ENCODE measurements around the gene TBC1D24.

Gene TBC1D24

DNA sequence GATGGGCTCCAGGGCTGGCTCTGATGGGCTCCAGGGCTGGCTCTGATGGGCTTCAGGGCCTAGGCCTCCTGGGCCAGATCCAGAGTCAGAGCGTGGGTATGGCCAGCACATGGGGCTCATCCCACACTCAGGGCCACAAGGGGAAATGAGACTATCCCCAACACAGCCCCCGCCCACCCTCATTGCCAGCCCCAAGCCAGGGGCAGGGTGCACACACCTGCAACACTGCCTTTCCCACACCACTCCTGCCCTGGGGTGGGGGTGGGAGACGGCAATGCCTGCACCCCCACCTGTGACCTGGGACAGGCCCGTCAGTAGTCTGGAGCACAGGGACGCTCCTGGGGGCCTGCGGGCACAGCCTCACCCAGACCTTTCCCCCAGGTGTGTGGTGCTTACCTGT, 24.5 kb downstream of the TBC1D24 start:
- DNase-seq (ENCODE audit: low read depth, low spot score) = no peak

DNA sequence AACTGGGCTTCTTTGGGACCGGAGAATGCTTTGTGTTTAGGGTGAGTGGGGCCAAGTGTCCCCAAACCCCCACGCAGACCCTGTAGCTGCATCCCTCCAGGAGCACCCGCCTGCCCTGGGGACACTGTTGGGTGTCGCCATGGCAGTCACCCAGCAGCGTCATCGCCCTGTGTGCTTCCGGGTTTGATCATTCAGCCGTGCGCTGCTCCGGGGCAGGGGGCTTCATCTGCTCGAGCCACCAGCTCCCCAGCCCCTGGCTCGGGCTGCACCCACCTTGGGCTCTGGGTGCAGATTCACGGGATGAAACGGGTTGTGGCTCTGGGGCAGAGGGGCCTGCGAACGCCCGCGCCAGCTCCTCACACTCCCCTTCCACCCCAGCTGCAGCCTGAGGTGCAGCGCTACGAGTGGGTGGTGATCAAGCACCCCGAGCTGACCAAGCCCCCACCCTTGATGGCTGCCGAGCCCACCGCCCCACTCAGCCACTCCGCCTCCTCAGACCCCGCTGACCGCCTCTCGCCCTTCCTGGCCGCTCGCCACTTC, 25.0 kb downstream of the TBC1D24 start:
- no peak for DNase-seq (ENCODE audit: low read depth, low spot score)

DNA sequence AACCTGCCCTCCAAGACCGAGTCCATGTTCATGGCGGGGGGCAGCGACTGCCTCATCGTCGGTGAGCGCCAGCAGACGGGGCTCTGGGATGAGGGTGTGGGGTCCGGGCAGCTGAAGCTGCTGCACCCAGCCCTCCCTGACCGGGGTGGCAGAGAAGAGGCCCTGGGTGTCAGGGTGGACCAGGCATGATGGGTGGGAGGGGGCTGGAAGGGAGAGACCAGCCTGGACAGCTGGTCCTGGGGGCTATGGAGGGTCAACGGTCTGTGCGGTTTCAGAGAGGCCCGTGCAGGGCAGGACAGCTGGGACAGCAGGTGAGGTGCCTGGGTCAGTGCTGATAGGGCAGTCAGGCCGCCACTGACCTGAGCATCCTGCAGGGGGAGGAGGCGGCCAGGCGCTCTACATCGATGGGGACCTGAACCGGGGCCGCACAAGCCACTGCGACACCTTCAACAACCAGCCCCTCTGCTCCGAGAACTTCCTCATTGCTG, 25.5 kb downstream of the TBC1D24 start:
- no peak for DNase-seq (ENCODE audit: low read depth, low spot score)

DNA sequence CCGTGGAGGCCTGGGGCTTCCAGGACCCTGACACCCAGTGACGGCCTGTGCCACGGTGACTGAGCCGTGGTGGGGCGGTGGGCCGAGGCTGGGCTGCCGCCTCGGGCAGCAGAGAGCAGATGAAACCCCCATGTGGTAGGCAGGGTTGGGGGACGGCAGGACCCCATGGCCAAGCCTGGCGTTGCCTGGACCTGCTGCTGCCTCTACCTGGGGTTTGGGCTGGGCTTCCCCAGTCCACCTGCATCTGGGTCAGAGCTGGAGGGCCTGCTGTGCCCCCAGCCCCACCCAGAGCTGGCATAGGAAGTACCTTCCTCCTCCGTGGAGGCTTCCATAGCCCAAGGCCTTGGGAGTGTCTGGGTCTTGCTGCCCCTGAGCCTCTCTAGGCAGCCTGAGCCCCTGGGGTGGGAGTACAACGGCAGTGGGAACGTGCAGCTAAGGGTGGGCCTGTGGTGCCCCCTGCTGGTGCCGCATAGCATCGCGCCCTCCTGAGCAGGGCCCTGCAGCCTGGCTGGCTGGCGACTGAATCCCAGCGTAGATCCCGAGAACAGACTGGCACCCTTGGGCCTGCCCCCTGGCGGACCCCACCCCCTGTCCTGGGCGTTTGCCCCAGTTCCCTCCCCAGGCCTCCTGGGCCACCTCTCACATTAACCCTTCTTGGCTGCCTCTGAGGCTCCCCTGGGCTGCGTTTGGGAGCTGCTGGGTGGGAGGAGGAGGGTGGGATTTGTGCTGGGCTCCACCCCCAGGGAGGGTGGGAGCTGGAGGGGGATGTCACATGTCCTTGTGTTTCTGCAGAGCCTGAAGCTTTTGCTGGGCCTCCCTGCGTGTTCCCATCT, 26.2 kb downstream of the TBC1D24 start:
- peak; percentile 60 for DNase-seq (ENCODE audit: low read depth, low spot score)

DNA sequence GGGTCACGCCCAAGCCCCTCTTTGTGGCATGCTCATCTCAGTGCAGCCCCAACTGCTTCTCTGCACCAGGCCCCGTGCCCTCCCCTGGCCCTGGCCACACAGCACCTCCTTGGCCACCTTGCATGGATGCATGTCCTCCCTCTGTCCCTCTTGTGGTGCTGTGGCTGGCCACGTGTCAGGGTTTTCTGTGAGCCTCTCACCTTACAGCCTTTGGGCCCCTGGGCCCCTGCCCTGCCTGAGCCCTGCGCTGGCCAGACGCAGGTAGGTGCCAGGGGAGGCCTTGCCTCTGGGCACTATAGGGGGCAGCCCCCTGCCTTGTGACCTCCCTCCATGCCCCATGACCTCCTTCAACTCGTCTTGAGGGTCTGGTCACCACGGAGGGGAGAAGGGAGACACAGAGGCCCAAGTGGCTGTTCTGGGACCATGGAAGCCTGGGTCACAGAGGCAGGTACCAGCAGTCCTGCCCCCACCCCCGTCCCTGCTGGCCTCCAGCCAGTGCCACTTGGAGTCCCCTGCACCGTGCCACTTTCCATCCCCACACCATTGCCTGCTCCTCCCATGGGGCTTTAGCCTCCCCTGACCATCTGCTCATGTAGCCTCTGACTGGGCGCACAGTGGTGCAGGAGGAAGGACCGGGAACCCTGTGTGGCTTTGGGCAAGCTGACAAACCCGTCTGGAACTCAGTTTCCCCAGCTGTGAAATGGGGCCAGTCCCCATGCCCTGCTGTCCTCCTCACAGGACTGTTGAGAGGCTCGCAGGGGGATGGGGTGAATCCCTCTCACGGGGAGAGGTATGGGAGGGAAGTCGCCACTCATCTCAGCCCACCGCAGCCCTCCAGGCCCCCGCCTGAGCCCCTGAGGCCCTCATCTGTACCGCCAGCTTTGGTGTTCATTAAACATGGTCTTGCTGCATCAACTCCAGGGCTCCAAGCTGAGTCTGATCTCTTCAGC, 27.3 kb downstream of the TBC1D24 start:
- DNase-seq (ENCODE audit: low read depth, low spot score) = no peak

DNA sequence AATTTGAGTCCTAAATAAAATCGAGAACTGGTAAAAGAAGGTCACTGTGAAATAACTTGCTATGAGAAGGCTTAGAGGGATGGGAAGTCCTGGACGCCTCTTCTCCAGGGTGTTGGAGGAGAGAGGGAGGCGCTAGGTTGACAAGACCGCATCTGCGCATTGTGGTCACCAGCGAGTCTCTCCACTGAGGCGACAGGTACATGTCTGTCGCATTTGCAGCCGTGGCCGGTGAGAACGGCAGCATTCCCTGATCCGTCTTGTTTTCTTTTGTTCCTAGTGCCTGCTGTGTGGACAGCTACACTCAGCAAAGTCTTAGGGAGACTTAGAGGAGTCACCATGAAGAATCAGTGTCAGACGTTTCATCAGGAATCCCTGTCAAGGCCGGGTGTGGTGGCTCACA, 30.8 kb downstream of the TBC1D24 start:
- DNase-seq (ENCODE audit: low read depth, low spot score) = no peak

DNA sequence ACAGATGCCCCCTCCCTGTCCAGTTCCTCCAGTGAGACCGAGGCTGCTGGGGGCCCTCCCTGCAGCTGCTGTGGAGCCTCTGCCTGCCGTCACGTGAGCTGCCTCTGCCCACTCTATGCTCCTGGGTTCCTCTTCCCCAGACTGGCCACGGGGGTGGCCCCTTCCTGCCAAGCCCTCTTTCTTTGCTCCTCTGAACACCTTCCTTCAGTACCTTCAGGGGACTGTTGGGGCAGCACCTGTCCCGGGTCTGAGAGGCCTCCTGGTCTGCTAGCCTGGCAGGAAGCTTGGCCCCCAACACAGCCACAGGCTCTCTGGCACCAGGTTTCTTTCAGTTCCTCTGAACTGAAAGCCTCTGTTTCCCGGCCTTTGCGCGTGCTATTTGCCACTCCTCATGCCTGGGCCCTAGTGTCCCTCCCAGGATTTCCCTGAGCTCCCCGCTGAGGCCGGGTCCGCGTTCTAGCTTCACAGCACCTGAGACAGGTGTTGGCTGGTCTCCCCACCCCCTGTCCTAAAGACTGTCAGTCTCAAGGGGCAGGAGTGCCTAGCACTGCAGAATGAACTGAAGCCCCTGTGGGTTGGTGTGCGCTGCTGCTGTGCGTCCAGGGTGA, 32.2 kb downstream of the TBC1D24 start:
- no peak for DNase-seq (ENCODE audit: low read depth, low spot score)

DNA sequence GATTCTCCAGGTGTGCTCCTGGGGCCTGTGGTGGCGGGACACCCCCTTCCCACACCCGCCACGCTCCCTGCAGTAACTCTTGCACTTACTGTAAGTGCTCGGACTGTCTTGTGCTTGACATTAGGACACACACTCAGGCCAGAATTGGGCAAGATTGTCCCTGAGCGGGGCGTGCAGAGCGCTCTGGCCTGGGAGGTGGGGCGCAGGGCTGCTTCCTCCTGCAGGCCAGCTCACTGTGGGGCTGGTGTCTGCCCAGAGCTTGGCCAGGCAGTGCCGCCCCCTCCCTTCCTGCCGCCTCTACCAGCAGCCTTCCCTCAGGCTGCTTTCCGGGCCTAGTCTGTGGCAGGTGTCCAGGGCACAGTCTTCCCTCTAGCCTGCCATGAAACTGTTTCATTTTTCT, 32.7 kb downstream of the TBC1D24 start:
- no peak for DNase-seq (ENCODE audit: low read depth, low spot score)

DNA sequence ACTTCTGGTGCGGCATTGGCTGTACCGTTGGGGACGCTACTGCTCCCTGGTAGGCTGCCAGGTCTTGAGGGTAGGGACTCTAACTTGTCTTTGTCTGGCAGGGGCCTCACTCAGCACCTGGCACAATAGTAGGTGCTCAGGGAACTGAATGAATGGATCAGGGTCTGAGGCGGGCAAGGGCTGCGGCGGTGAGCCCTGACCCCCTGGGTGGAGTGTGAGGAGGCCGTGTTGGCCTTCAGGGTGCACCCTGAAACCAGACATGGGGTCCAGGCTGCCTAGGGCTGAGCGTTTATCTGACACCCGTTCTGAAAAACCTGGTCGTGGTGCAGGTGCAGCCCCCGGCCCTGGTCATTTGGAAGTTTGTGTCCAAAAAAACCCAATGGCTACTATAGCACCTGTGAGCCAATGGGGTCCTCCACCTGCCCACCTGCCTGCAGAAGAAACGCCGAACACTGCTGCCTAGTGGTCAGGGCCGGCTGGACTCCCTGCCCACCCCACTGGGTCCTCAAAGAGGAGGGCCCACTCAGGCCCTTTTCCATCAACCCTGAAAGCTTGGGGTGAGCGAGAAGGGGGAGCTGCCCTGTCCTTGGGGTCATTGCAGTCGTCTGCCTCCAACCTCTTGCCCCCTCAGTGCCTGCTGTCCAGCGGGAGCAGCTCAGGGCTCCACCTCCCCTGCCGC, 33.9 kb downstream of the TBC1D24 start:
- no peak for DNase-seq (ENCODE audit: low read depth, low spot score)

DNA sequence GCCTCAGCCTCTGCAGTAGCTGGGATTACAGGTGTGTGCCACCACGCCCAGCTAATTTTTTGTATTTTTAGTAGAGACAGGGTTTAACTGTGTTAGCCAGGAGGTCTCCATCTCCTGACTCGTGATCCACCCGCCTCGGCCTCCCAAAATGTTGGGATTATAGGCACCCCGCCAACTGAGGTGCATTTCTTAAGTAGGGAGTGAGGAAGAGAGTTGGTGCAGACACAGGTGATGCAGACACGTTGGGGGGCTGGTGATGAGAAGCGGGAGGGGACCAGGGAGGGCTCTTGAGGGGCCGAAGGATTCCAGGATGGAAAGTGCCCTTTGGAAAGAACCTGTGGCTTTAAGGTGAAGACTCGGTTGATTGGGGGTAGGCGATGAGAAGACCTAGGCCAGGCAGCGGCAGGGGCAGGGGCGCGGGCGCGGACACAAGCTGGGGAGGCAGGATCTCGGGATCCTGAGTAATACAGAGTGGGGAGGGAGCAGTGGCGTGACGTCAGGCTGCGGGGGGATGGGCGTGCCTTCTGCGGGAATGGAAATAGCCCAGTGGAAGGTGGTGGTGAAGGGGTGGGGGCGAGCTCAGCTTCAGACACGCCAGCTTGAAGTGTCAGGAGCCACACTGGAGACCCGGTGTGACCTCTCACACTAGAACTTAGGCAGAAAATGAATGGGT, 36.3 kb downstream of the TBC1D24 start:
- no peak for DNase-seq (ENCODE audit: low read depth, low spot score)

DNA sequence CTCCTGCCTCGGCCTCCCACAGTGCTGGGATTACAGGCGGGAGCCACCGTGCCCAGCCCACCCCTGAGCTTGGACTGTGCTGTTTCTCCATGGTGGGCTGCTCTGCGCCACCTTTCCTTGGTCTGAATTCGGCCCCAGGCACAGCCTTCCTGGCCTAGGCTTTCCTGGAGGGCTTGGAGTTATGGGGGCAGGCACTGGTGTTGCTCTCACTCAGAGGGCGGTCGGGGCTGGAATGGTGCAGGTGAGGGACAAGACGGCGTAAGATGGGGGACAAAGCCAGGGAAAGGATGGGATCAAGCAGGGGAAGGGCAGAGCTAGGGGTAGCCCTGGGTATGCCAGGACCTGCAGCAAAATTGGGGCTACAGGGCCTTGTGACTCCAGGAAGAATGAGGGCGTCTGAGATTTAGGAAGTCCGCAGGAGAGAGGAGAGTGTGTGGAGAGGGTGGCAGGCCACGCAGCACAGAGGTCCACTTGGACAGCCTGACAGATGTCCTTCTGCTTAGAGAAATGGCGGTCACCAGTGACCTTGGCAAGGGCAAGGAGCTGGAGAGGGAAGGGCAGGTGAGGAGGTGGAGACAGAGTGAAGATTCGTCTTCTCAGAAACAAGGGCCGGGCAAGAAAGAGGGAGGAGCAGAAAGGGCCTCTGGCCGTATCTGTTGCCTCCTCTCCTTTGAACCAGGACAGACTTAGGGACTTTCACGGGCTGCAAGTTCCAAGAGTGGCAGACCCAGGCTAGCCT, 37.2 kb downstream of the TBC1D24 start:
- no peak for DNase-seq (ENCODE audit: low read depth, low spot score)

DNA sequence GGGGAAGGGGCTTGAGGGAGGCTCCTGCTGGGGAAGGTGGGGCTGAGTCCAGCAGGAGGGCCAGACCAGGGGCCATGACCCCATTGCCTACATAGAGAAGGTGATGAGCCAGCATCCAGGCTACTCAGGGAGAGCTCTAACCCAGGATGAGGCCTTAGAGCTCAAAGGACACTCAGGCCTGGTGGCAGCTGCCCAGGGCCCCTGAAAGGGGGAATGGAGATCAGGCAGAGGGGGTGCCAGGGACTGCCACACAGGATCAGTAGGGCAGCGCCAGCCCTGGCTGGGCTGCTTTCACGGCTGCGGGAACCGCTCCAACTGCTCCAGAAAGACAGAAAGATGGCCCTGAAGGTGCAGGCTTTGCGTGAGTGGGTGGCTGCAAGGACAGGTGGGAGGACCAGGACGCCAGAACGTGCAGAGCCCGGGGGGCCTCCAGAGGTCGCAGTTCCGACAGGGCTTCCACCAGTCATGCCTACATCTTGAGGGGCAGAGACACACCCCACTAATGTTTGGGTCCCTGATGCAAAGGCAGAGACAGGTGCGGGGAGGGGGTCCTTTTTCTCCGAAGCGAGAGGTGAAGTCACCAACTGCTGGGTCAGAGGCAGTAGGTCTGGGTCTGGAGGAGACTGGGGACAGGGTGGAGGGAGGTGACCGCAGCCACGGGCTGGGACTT, 37.9 kb downstream of the TBC1D24 start:
- no peak for DNase-seq (ENCODE audit: low read depth, low spot score)

DNA sequence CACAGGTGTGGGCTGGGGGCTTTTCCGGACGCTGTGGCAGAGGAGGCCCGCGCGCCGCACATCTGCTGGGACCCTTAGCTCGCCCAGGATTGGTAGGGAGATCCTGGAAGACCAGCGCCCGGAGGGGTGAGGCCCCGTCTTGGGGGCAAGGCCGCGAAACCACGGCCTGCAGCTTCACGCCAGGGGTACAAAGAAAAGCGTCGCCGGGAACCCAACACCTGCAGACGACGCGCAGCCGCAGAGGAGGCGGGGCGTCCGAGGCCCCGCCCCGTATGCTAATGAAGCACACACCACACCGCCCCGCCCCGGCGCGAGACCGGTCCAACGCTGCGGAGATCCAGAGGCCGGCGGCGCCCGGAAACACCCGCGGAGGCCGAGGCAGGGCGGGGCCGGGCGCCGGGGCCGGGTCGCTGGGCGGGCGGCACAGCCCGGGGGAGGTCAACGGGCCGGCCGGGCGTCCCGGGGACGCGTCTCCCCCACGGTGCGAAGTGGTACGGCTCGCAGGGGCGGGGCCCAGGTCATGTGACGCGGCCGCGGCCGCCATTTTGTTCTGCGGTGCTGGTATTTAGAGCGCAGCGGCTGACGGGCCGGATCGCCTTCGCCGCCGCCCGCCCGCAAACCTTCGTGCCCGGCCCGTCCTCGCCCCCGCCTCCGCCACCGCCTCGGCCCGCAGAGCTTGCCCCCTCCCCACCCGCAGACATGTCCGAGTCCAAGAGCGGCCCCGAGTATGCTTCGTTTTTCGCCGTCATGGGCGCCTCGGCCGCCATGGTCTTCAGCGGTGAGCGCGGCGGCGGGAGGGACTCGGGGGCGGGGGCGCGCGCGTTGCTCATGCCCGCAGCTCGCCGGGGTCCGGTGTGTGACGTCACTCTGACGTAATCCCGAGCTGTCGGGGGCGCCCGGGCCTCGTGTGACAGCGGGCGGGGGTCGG, 38.7 kb downstream of the TBC1D24 start, which contains the start of gene ATP6V0C:
Gene ATP6V0C, plus strand, starts transcription at position 548 of the 928 bp plus-strand sequence. Its CDS starts 152 bp downstream, at position 700.
- DNase-seq (ENCODE audit: low read depth, low spot score) = peak; percentile 77

DNA sequence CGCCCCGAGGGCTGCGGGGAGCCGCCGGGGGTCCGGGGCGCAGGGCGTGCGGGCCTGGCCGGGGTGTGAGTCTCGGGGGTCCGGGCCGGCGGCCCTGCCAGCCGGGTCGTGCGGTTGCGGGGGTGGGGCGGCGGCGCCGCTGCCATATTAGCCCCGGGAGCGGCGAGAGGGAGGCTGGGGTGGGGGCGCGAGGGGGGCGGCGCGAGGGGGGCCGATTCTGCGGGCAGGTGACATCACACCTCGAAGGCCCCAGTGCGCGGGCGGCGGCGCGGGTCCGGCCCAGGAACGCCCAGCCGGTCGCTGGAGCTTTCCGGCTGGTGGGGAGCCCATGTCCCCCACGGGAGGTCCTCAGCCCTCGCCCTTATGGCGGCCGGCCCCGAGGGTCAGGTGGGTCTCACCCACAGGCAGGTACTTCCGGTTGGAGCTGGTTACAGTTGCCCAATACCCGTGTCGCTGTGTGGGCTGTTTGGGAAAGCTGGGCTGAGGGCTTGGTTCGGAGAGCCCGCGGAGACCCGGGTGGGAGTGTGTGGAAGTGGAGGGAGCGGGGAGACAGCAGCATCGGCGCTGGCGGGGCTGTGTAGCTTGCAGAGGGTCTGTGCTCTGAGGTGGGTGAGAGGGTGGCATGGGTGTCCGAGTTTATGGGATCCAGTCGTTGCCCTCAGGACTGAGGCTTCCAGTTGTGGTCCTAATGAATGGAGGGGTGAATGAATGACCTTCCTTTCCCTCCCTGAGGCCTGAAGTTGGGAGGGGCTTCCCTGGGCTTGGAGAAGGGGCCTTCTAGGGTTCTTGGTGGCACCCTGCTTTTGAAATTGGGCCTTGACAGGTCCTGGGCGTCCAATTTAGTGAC, 39.6 kb downstream of the TBC1D24 start:
- DNase-seq (ENCODE audit: low read depth, low spot score) = no peak

DNA sequence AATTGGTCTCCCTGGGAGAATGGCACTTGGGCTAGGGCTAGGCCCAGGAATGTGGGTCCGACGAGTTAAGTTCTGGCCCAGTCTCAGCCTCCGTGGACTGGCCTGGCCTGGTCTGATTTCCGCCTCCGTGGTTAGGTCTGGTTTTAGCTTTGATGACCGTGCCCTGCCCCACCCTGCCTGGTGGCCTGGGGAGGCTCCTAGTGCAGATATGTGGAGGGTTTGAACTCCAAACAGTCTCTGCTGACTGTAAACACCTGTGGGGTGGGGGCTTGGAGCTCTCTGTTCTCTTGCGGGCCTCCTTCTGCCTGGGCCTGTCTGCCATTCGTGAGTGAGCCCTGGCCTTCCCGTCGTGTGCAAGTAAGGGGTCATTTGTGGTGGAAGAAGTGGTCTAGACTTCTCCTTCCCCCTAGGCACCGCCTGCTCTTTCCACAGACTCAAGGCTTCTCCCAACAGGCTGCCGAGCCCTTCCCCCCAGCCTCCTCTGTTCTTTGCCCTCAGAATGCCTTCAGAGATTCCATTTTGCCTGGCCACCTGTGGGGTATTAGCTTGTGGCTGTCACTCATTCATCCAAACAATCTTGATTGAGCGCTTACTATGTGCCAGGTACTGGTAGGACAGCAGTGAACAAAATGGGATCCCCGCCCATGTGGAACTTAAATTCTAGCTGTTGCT, 40.4 kb downstream of the TBC1D24 start:
- DNase-seq (ENCODE audit: low read depth, low spot score) = no peak

DNA sequence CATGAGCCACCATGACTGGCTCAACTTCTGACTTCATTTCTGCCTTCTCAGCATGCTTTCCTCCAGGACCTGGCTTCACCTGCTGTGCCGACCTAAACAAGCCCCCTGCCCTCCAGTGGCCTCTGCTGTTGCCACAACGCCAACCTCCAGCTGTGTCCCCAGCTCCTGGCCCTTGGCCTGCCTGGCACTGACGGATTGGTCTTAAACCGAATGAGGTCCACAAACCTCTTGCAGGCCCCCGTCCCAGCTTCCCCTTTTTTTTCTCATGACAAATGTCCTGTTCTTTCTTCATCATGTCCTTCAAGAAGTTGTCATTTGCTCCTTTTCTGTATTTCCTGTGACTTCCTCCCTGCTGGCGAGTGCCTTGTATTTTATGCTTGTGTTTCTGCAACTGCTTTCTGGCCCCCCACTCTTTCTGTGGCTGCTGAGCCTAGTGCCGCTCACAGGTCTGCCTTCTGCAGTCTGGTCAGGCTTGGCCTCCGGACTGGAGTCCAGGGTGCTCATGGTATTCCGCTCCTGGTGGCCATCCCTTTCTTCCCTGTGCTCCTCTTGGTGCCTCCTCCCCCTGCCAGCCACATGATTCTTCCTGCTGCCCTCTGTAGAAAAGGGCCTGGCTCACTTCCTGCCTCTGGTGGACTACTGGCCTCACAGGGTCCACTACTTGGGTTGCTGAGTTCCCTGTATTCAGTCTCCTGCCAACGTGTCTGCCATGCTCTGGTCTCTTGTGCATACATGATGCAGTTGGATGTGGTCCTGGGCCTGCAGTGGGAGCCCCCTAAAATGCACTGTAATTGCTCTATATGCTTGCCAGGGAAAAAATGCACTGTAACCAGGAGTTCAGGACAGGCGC, 41.7 kb downstream of the TBC1D24 start:
- DNase-seq (ENCODE audit: low read depth, low spot score) = no peak
